HepG2 (cell line): Measurements from ENCODE around the gene FXYD4. TPM values are rescaled to one million over a fixed set of nuclear protein-coding genes. Genes with fewer than 3 reads are reported as not detected.

Source experiments
- CREBL2 ChIP-seq: sonication (generic); formaldehyde crosslinking; IDR thresholded peaks from 2 replicates; pipeline ENCODE4 v1.8.1; 2023; ENCODE audit warnings: missing genetic modification reagents, mild to moderate bottlenecking, borderline replicate concordance
- GABPA ChIP-seq, 2 experiments: IDR thresholded peaks; 2 replicates each; pipeline ENCODE4 v1.6.1; 2011 to 2016; ENCODE audit warnings: low read depth in 2 of 2, low read length in 1 of 2, missing biosample characterization in 1 of 2, missing genetic modification characterization in 1 of 2
- HOMEZ ChIP-seq: IDR thresholded peaks from 2 replicates; pipeline ENCODE4 v1.6.1; 2016; ENCODE audit warnings: low read depth
- IKZF5 ChIP-seq: IDR thresholded peaks from 2 replicates; pipeline ENCODE4 v1.6.1; 2018; ENCODE audit warnings: missing genetic modification reagents, mild to moderate bottlenecking, missing compliant biosample characterization
- KLF13 ChIP-seq: sonication (generic); formaldehyde crosslinking; IDR thresholded peaks from 2 replicates; pipeline ENCODE4 v1.4.0; 2020; ENCODE audit warnings: mild to moderate bottlenecking, missing genetic modification reagents
- MAFK ChIP-seq, 2 experiments: IDR thresholded peaks in 1 of 2; conservative IDR thresholded peaks in 1 of 2; 2 replicates each; pipeline ENCODE4 v1.6.1; 2011; ENCODE audit warnings: improper control_type of control experiment in 2 of 2, low read length in 2 of 2
- POGZ ChIP-seq: sonication (generic); formaldehyde crosslinking; IDR thresholded peaks from 2 replicates; pipeline ENCODE4 v1.4.0; 2020; ENCODE audit warnings: mild to moderate bottlenecking, missing genetic modification reagents
- RXRB ChIP-seq: IDR thresholded peaks from 2 replicates; pipeline ENCODE4 v1.6.1; 2016; ENCODE audit warnings: borderline replicate concordance, missing genetic modification reagents, missing compliant biosample characterization
- TP53 ChIP-seq: sonication (generic); formaldehyde crosslinking; conservative IDR thresholded peaks from 2 replicates; pipeline ENCODE4 v1.4.0; 2020; ENCODE audit warnings: missing genetic modification reagents
- USF2 ChIP-seq, 2 experiments: sonication (generic) in 1 of 2; formaldehyde crosslinking in 1 of 2; IDR thresholded peaks; 2 replicates each; pipeline versions ENCODE4 v1.5.1 to v1.6.1; 2011 to 2020; ENCODE audit warnings: borderline replicate concordance in 1 of 2, low read depth in 1 of 2, low read length in 1 of 2, mild to moderate bottlenecking in 1 of 2, missing genetic modification reagents in 1 of 2, moderate library complexity in 1 of 2
- ZFAT ChIP-seq: sonication (generic); formaldehyde crosslinking; conservative IDR thresholded peaks from 2 replicates; pipeline ENCODE4 v1.8.1; 2023; ENCODE audit warnings: missing genetic modification reagents, inconsistent platforms
- ZFP82 ChIP-seq: sonication (generic); formaldehyde crosslinking; IDR thresholded peaks from 2 replicates; pipeline ENCODE4 v1.5.1; 2020; ENCODE audit warnings: mild to moderate bottlenecking, missing genetic modification reagents, borderline replicate concordance
- ZMYM2 ChIP-seq: sonication (generic); formaldehyde crosslinking; IDR thresholded peaks from 2 replicates; pipeline ENCODE4 v1.8.0; 2022; ENCODE audit warnings: mild to moderate bottlenecking, missing genetic modification reagents
- ZNF460 ChIP-seq: sonication (generic); formaldehyde crosslinking; IDR thresholded peaks from 2 replicates; pipeline ENCODE4 v1.5.1; 2020; ENCODE audit warnings: missing genetic modification reagents, mild to moderate bottlenecking, borderline replicate concordance
- ZNF589 ChIP-seq: sonication (generic); formaldehyde crosslinking; conservative IDR thresholded peaks from 2 replicates; pipeline ENCODE4 v1.8.0; 2022; ENCODE audit warnings: mild to moderate bottlenecking, moderate library complexity, missing genetic modification reagents
- ZNF703 ChIP-seq: sonication (generic); formaldehyde crosslinking; IDR thresholded peaks from 2 replicates; pipeline ENCODE4 v1.5.1; 2020; ENCODE audit warnings: missing genetic modification reagents, mild to moderate bottlenecking, moderate library complexity, borderline replicate concordance
- ZSCAN5A ChIP-seq: sonication (generic); formaldehyde crosslinking; IDR thresholded peaks from 2 replicates; pipeline ENCODE4 v1.8.0; 2022; ENCODE audit warnings: mild to moderate bottlenecking, missing genetic modification reagents, borderline replicate concordance
- polyA plus RNA-seq, 8 experiments: library from polyadenylated mRNA; depleted of rRNA in 3 of 8; stranded (reverse) in 7 of 8; unstranded in 1 of 8; fragments of >200 nt; fragmentation: Illumina TruSeq in 4 of 8; extraction: Trizol in 4 of 8; gene quantifications; 2 replicates each; pipeline versions ENCODE4 v1.2.1 to v1.2.3, GENCODE V29; 2011 to 2016; ENCODE audit warnings: low read depth in 4 of 8, missing spikeins in 1 of 8, mixed read lengths in 1 of 8; ENCODE audit not compliant: insufficient read depth in 1 of 8
- total RNA-seq, 5 experiments: library from RNA; depleted of rRNA; stranded (reverse); fragments of >200 nt; fragmentation: Illumina TruSeq; extraction: Trizol; gene quantifications; 2 replicates each; pipeline ENCODE4 v1.2.3, GENCODE V29; 2016; ENCODE audit warnings: low read depth in 1 of 5
- TF ChIP-seq, protein P1 (sequence below): sonication (generic); formaldehyde crosslinking; IDR thresholded peaks from 2 replicates; pipeline ENCODE4 v1.8.1; 2023; ENCODE audit warnings: missing genetic modification reagents, inconsistent platforms, borderline replicate concordance
- TF ChIP-seq, protein P2 (sequence below): IDR thresholded peaks from 2 replicates; pipeline ENCODE4 v1.6.1; 2016; ENCODE audit warnings: missing genetic modification reagents, missing compliant biosample characterization

Gene FXYD4
- total and polyA plus RNA-seq, 2 of the 13 experiments (the other 11 are each of a cell fraction or from before 2014, with no cell fraction given): not detected

- no peak for TF ChIP-seq USF2 (IDR thresholded peaks at IDR 0.05; ENCODE audit: low read depth, low read length)
- 0 out of 2 replicates have a peak, but pooled peaks have one; percentile 23 for TF ChIP-seq USF2 (CRISPR knock-in tag; IDR thresholded peaks at IDR 0.05; ENCODE audit: borderline replicate concordance)
- TF ChIP-seq HOMEZ (CRISPR knock-in tag): no peak
- TF ChIP-seq ZSCAN5A (CRISPR knock-in tag): no peak
- TF ChIP-seq ZNF460: no peak
- peak; percentile 85 for TF ChIP-seq ZMYM2
- no peak for TF ChIP-seq ZNF703
- no peak for TF ChIP-seq KLF13
- no peak; the same call in 1 of the 2 replicates for TF ChIP-seq ZNF589 (CRISPR knock-in tag)
- TF ChIP-seq TP53 (CRISPR knock-in tag): no peak
- TF ChIP-seq POGZ: peak; percentile 46
- TF ChIP-seq, protein P1, sequence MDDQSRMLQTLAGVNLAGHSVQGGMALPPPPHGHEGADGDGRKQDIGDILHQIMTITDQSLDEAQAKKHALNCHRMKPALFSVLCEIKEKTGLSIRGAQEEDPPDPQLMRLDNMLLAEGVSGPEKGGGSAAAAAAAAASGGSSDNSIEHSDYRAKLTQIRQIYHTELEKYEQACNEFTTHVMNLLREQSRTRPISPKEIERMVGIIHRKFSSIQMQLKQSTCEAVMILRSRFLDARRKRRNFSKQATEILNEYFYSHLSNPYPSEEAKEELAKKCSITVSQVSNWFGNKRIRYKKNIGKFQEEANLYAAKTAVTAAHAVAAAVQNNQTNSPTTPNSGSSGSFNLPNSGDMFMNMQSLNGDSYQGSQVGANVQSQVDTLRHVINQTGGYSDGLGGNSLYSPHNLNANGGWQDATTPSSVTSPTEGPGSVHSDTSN: peak; percentile 78; the same call in 1 of the 2 replicates
- no peak for TF ChIP-seq MAFK (conservative IDR thresholded peaks at IDR 0.05 in 1 of 2, IDR thresholded peaks at IDR 0.05 in 1 of 2; ENCODE audit: low read length in 2 of 2)
- TF ChIP-seq ZFAT: 0 out of 2 replicates have a peak, but pooled peaks have one; percentile 46
- TF ChIP-seq ZFP82 (CRISPR knock-in tag): peak; percentile 31; the same call in 1 of the 2 replicates
- no peak; the same call in 1 of the 2 replicates for TF ChIP-seq IKZF5 (CRISPR knock-in tag)
- TF ChIP-seq, protein P2, sequence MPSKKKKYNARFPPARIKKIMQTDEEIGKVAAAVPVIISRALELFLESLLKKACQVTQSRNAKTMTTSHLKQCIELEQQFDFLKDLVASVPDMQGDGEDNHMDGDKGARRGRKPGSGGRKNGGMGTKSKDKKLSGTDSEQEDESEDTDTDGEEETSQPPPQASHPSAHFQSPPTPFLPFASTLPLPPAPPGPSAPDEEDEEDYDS (CRISPR knock-in tag): peak; percentile 29; the same call in 1 of the 2 replicates
- TF ChIP-seq RXRB (CRISPR knock-in tag): peak; percentile 68; the same call in 1 of the 2 replicates
- TF ChIP-seq GABPA (IDR thresholded peaks at IDR 0.05; ENCODE audit: low read depth, low read length): peak; percentile 71
- peak; percentile 83 for TF ChIP-seq GABPA (CRISPR knock-in tag; IDR thresholded peaks at IDR 0.05; ENCODE audit: low read depth)
- TF ChIP-seq CREBL2 (CRISPR knock-in tag): no peak; the same call in 1 of the 2 replicates
These were observed 37.4 kb downstream of the FXYD4 start, which contains the start of gene HNRNPF (continued) for GRCh38 chr10:43408710-43409384.
